WTC11 (cell line): ENCODE data around the gene BICDL1. TPM values are rescaled to one million over a fixed set of nuclear protein-coding genes. Genes with fewer than 3 reads are reported as not detected.

ENCODE experiments used
- AFF4 ChIP-seq: sonication (generic); formaldehyde crosslinking; IDR thresholded peaks from 2 replicates; pipeline ENCODE4 v1.8.1; 2023; ENCODE audit warnings: mild to moderate bottlenecking, missing genetic modification reagents, borderline replicate concordance
- CBFB ChIP-seq: sonication (generic); formaldehyde crosslinking; IDR thresholded peaks from 2 replicates; pipeline ENCODE4 v1.8.1; 2022; ENCODE audit warnings: mild to moderate bottlenecking, low read depth, missing genetic modification reagents
- CREB1 ChIP-seq: sonication (generic); formaldehyde crosslinking; IDR thresholded peaks from 2 replicates; pipeline ENCODE4 v1.8.0; 2023; ENCODE audit warnings: mild to moderate bottlenecking, missing genetic modification reagents
- CTCF ChIP-seq: fragments of 200-600 bp; IDR thresholded peaks from 2 replicates; pipeline ENCODE4 v1.8.0; 2022; ENCODE audit warnings: antibody characterized with exemption
- HMGA2 ChIP-seq: fragments of 250-450 bp; sonication (Bioruptor Pico); IDR thresholded peaks from 2 replicates; pipeline ENCODE4 v1.4.0; 2021; ENCODE audit warnings: mild to moderate bottlenecking, moderate library complexity
- IRF2 ChIP-seq: sonication (generic); formaldehyde crosslinking; IDR thresholded peaks from 2 replicates; pipeline ENCODE4 v1.8.0; 2022; ENCODE audit warnings: low read depth, missing genetic modification reagents, borderline replicate concordance
- JUN ChIP-seq: sonication (generic); formaldehyde crosslinking; IDR thresholded peaks from 2 replicates; pipeline ENCODE4 v1.8.0; 2023; ENCODE audit warnings: mild to moderate bottlenecking, missing genetic modification reagents
- MYBL2 ChIP-seq: sonication (generic); formaldehyde crosslinking; IDR thresholded peaks from 2 replicates; pipeline ENCODE4 v1.8.1; 2023; ENCODE audit warnings: mild to moderate bottlenecking, moderate library complexity, missing genetic modification reagents
- NFYB ChIP-seq: sonication (generic); formaldehyde crosslinking; conservative IDR thresholded peaks from 2 replicates; pipeline ENCODE4 v1.8.0; 2022; ENCODE audit warnings: low read depth, missing genetic modification reagents
- NR3C1 ChIP-seq: sonication (generic); formaldehyde crosslinking; conservative IDR thresholded peaks from 2 replicates; pipeline ENCODE4 v1.8.1; 2023; ENCODE audit warnings: low read depth, mild to moderate bottlenecking, missing genetic modification reagents
- RELA ChIP-seq: sonication (generic); formaldehyde crosslinking; IDR thresholded peaks from 2 replicates; pipeline ENCODE4 v1.8.1; 2022; ENCODE audit warnings: missing genetic modification reagents, mild to moderate bottlenecking, borderline replicate concordance
- SMAD3 ChIP-seq: sonication (generic); formaldehyde crosslinking; IDR thresholded peaks from 2 replicates; pipeline ENCODE4 v1.8.0; 2022; ENCODE audit warnings: missing genetic modification reagents, mild to moderate bottlenecking, borderline replicate concordance
- TCF7 ChIP-seq: sonication (generic); formaldehyde crosslinking; IDR thresholded peaks from 2 replicates; pipeline ENCODE4 v1.8.0; 2022; ENCODE audit warnings: mild to moderate bottlenecking, low read depth, missing genetic modification reagents, moderate library complexity
- USF2 ChIP-seq: sonication (generic); formaldehyde crosslinking; IDR thresholded peaks from 2 replicates; pipeline ENCODE4 v1.8.1; 2023; ENCODE audit warnings: mild to moderate bottlenecking, missing genetic modification reagents, moderate library complexity
- ZNF138 ChIP-seq: sonication (generic); formaldehyde crosslinking; conservative IDR thresholded peaks from 2 replicates; pipeline ENCODE4 v1.8.1; 2022; ENCODE audit warnings: mild to moderate bottlenecking, moderate library complexity, missing genetic modification reagents
- ZNF232 ChIP-seq: sonication (generic); formaldehyde crosslinking; IDR thresholded peaks from 2 replicates; pipeline ENCODE4 v1.8.0; 2022; ENCODE audit warnings: mild to moderate bottlenecking, missing genetic modification reagents
- ZNF317 ChIP-seq: sonication (generic); formaldehyde crosslinking; IDR thresholded peaks from 2 replicates; pipeline ENCODE4 v1.8.1; 2023; ENCODE audit warnings: low read depth, mild to moderate bottlenecking, moderate library complexity, missing genetic modification reagents, borderline replicate concordance
- ZNF396 ChIP-seq: fragments of 250-450 bp; sonication (Bioruptor Pico); IDR thresholded peaks from 2 replicates; pipeline ENCODE4 v1.8.0; 2021; ENCODE audit warnings: mild to moderate bottlenecking, moderate library complexity, borderline replicate concordance
- ZNF512 ChIP-seq: sonication (generic); formaldehyde crosslinking; IDR thresholded peaks from 2 replicates; pipeline ENCODE4 v1.8.1; 2022; ENCODE audit warnings: missing genetic modification reagents, borderline replicate concordance
- ZNF671 ChIP-seq: fragments of 250-450 bp; sonication (Bioruptor Pico); IDR thresholded peaks from 2 replicates; pipeline ENCODE4 v1.8.0; 2021; ENCODE audit warnings: mild to moderate bottlenecking
- ZSCAN18 ChIP-seq: fragments of 250-450 bp; sonication (Bioruptor Pico); IDR thresholded peaks from 2 replicates; pipeline ENCODE4 v2.1.2; 2022; ENCODE audit warnings: mild to moderate bottlenecking, moderate library complexity
- total RNA-seq: library from RNA; stranded (reverse); gene quantifications from 3 replicates; pipeline ENCODE4 v1.2.3, GENCODE V29; 2021
- TF ChIP-seq, protein P1 (sequence below): sonication (generic); formaldehyde crosslinking; IDR thresholded peaks from 2 replicates; pipeline ENCODE4 v1.8.0; 2023; ENCODE audit warnings: mild to moderate bottlenecking, missing genetic modification reagents
- TF ChIP-seq, protein P2 (sequence below): sonication (generic); formaldehyde crosslinking; IDR thresholded peaks from 2 replicates; pipeline ENCODE4 v1.8.0; 2022; ENCODE audit warnings: mild to moderate bottlenecking, missing genetic modification reagents
- TF ChIP-seq, protein P3 (sequence below): sonication (generic); formaldehyde crosslinking; IDR thresholded peaks from 2 replicates; pipeline ENCODE4 v1.8.1; 2022; ENCODE audit warnings: mild to moderate bottlenecking, missing genetic modification reagents, moderate library complexity, borderline replicate concordance

The BICDL1 gene
- total RNA-seq, 1 experiment from 2014 or later: 23.1 TPM

- TF ChIP-seq NR3C1: no peak
- no peak for TF ChIP-seq AFF4 (CRISPR knock-in tag)
- TF ChIP-seq, protein P1, sequence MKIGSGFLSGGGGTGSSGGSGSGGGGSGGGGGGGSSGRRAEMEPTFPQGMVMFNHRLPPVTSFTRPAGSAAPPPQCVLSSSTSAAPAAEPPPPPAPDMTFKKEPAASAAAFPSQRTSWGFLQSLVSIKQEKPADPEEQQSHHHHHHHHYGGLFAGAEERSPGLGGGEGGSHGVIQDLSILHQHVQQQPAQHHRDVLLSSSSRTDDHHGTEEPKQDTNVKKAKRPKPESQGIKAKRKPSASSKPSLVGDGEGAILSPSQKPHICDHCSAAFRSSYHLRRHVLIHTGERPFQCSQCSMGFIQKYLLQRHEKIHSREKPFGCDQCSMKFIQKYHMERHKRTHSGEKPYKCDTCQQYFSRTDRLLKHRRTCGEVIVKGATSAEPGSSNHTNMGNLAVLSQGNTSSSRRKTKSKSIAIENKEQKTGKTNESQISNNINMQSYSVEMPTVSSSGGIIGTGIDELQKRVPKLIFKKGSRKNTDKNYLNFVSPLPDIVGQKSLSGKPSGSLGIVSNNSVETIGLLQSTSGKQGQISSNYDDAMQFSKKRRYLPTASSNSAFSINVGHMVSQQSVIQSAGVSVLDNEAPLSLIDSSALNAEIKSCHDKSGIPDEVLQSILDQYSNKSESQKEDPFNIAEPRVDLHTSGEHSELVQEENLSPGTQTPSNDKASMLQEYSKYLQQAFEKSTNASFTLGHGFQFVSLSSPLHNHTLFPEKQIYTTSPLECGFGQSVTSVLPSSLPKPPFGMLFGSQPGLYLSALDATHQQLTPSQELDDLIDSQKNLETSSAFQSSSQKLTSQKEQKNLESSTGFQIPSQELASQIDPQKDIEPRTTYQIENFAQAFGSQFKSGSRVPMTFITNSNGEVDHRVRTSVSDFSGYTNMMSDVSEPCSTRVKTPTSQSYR (CRISPR knock-in tag): no peak
- no peak for TF ChIP-seq CREB1
- TF ChIP-seq HMGA2 (CRISPR knock-in tag): no peak
- no peak for TF ChIP-seq IRF2 (CRISPR knock-in tag)
- no peak for TF ChIP-seq TCF7 (CRISPR knock-in tag)
- no peak for TF ChIP-seq ZSCAN18 (CRISPR knock-in tag)
- peak; percentile 47; the same call in 1 of the 2 replicates for TF ChIP-seq USF2
- no peak for TF ChIP-seq ZNF671 (CRISPR knock-in tag)
- TF ChIP-seq, protein P2, sequence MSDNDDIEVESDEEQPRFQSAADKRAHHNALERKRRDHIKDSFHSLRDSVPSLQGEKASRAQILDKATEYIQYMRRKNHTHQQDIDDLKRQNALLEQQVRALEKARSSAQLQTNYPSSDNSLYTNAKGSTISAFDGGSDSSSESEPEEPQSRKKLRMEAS (CRISPR knock-in tag): peak; percentile 90
- TF ChIP-seq MYBL2: peak; percentile 81
- TF ChIP-seq NFYB: no peak
- peak; percentile 83 for TF ChIP-seq ZNF232 (CRISPR knock-in tag)
- peak; percentile 13; the same call in 1 of the 2 replicates for TF ChIP-seq SMAD3 (CRISPR knock-in tag)
- TF ChIP-seq ZNF317 (CRISPR knock-in tag): no peak
- TF ChIP-seq CBFB (CRISPR knock-in tag): peak; percentile 91; the same call in 1 of the 2 replicates
- peak; percentile 78; the same call in 1 of the 2 replicates for TF ChIP-seq RELA (CRISPR knock-in tag)
- no peak for TF ChIP-seq CTCF
- TF ChIP-seq JUN: no peak
- TF ChIP-seq ZNF512: no peak
- TF ChIP-seq ZNF396 (CRISPR knock-in tag): no peak
- TF ChIP-seq, protein P3, sequence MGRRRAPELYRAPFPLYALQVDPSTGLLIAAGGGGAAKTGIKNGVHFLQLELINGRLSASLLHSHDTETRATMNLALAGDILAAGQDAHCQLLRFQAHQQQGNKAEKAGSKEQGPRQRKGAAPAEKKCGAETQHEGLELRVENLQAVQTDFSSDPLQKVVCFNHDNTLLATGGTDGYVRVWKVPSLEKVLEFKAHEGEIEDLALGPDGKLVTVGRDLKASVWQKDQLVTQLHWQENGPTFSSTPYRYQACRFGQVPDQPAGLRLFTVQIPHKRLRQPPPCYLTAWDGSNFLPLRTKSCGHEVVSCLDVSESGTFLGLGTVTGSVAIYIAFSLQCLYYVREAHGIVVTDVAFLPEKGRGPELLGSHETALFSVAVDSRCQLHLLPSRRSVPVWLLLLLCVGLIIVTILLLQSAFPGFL (CRISPR knock-in tag): no peak
- peak; percentile 74; the same call in 1 of the 2 replicates for TF ChIP-seq ZNF138 (CRISPR knock-in tag)
Measured at GRCh38 chr12:120116792-120117651, 128.0 kb downstream of the BICDL1 start (continued).
